Ectodermal cell (in vitro differentiated cells): ENCODE measurements around the gene ZSCAN5A.
"Not testable (repeated sequence)": the region's sequence is repeated elsewhere in the genome, so short reads cannot be mapped to it uniquely, and the experiment has no call there.

Experiments used
- H3K27ac ChIP-seq: 2 replicates; pipeline ENCODE4 v1.7.0; 2013; ENCODE audit warnings: mild to moderate bottlenecking, low read depth, low read length; ENCODE audit not compliant: insufficient read depth, poor library complexity, severe bottlenecking
- H3K27me3 ChIP-seq: 2 replicates; pipeline ENCODE4 v1.7.0; 2013; ENCODE audit warnings: mild to moderate bottlenecking, low read length; ENCODE audit not compliant: insufficient read depth, control insufficient read depth, poor library complexity, severe bottlenecking
- H3K36me3 ChIP-seq: one replicate; pipeline ENCODE4 v1.7.0; 2013; ENCODE audit warnings: low read length; ENCODE audit not compliant: control insufficient read depth, insufficient read depth
- H3K4me1 ChIP-seq: one replicate; pipeline ENCODE4 v1.7.0; 2013; ENCODE audit warnings: low read length; ENCODE audit not compliant: control insufficient read depth, insufficient read depth
- H3K4me3 ChIP-seq: 2 replicates; pipeline ENCODE4 v1.7.0; 2013; ENCODE audit warnings: low read depth, low read length, control low read depth; ENCODE audit not compliant: insufficient read depth
- H3K9me3 ChIP-seq: 2 replicates; pipeline ENCODE4 v1.7.0; 2013; ENCODE audit warnings: mild to moderate bottlenecking, low read length, moderate library complexity; ENCODE audit not compliant: control insufficient read depth
- WGBS, 2 experiments: methylation state at CpG; one replicate each; pipeline ENCODE4 v1.1.7; 2013; ENCODE audit warnings: missing lambda C conversion rate in 2 of 2; 5-methylcytosine and 5-hydroxymethylcytosine counted together

The ZSCAN5A gene

DNA sequence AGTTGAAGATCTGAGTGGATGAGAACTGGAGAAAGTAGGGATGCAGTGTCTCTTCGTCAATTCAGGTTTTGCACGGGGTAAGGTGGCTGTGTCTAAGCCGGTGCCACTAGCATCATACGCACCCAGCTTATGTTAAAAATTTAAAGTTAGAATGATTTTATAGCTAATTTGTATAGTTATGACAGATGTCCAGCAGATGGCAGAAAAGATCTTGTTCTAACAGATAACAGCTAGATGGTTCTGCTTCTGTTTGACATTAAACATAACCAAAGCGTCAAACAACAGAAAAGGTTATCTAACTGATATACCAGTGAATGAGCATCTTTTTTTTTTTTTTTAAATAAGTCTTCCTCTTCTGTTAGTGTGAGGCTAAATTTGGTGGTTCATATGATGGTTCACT lies 60.9 kb downstream of the ZSCAN5A start:
- H3K27me3 ChIP-seq: no peaks in the 10 kb centered on the region
- 95 to 97% methylated on average over 4 to 5 of the region's 5 CpGs for WGBS, 2 experiments
- H3K36me3 ChIP-seq: no peaks in the 10 kb centered on the region
- H3K4me1 ChIP-seq: no peaks in the 10 kb centered on the region
- no peak overlapping the region for H3K4me3 ChIP-seq
- no peak overlapping the region for H3K27ac ChIP-seq
- no peaks in the 10 kb centered on the region for H3K9me3 ChIP-seq

GRCh38 chr19:56252699-56253422 lies 61.8 kb downstream of the ZSCAN5A start:
- no peaks in the 10 kb centered on the region for H3K36me3 ChIP-seq
- WGBS, 2 experiments: 24 to 33% methylated on average over 10 of the region's 10 CpGs
- no peaks in the 10 kb centered on the region for H3K9me3 ChIP-seq
- no peaks in the 10 kb centered on the region for H3K27me3 ChIP-seq
- H3K4me1 ChIP-seq: no peaks in the 10 kb centered on the region
- H3K27ac ChIP-seq: no peak overlapping the region
- H3K4me3 ChIP-seq: no peak overlapping the region

DNA sequence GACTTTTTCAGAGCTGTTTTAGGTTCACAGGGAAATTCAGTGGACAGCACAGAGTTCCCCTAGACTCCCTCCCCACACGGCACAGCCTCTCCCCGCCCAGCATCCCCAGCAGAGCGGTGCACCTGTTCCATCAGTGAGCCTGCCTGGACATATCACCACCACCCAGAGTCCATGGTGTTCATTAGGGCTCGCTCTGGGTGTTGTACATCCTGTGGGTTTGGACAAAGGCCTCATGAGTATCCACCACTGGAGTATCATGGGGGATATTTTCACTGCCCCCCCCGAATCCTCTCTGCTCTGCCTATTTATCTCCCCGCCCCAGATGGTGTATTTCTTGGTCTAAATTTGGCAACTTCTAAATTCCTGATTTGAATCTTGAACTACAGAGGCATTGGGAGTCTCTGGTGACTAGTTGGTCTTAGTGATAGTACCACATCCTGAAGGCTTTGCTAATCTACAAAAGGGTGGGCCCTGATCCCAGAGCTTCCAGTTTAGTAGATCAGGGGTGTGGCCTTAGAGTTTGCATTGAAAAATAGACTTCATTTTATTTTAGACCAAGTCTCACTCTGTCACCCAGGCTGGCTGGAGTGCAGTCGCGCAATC lies 65.8 kb downstream of the ZSCAN5A start:
- not testable (repeated sequence) for H3K27ac ChIP-seq, H3K4me3 ChIP-seq, H3K4me1 ChIP-seq, H3K36me3 ChIP-seq, H3K9me3 ChIP-seq, H3K27me3 ChIP-seq
- 91 to 93% methylated on average over 8 of the region's 8 CpGs for WGBS, 2 experiments

GRCh38 chr19:56245764-56246163 lies 68.9 kb downstream of the ZSCAN5A start:
- not testable (repeated sequence) for H3K27me3 ChIP-seq, H3K4me3 ChIP-seq, H3K4me1 ChIP-seq, H3K9me3 ChIP-seq, H3K36me3 ChIP-seq, H3K27ac ChIP-seq
- WGBS, 2 experiments: 89 to 93% methylated on average over 2 to 3 of the region's 4 CpGs

DNA sequence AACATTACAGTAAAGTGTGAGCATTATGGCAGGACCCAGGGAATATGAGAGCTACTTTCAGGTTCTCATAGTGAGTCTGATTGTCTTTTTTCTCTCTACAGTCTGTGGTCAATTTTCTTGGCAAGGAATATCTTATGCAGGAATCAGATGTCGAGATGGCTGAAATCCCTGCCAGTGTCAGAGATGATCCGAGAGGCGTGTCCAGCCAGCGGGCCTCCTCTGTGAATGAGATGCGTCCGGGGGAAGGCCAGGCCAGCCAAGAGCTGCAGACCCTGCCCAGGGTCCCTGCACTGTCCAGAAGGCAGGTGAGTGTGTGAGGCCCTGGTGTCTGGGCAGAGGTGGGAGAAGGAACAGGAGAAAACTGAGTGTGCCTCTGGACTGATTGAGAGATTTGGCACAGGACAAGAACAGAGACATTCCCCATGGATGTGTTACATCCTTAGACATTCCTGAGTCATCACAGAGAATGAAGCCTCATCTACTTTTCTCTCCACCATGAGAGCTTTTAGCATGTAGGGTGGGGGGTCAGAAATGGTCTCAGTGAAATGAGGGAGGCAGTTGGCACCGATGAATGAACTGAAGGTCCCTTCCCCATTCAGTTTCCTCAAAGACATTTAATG lies 69.4 kb downstream of the ZSCAN5A start:
- WGBS, 2 experiments: 94 to 96% methylated on average over 7 of the region's 7 CpGs
- Histone ChIP-seq H3K36me3 (no peaks in the 10 kb centered on the region), H3K27ac (no peak overlapping the region), H3K4me3 (no peak overlapping the region), H3K4me1 (no peaks in the 10 kb centered on the region), H3K27me3 (no peaks in the 10 kb centered on the region), H3K9me3 (no peaks in the 10 kb centered on the region)

DNA sequence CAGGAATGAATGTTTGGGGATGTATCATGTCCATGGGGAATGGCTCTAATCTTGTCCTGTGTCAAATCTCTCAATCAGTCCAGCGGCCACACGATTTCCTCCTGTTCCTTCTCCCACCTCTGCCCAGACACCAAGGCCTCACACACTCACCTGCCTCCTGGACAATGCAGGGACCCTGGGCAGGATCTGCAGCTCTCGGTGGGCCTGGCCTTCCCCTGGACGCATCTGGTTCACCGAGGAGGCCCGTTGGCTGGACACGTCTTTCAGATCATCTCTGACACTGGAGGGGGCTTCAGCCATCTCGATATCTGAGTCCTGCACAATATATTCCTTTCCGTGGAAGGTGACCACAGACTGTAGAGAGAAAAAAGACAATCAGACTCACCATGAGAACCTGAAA lies 91.2 kb downstream of the ZSCAN5A start:
- Histone ChIP-seq H3K27me3 (no peaks in the 10 kb centered on the region), H3K36me3 (no peaks in the 10 kb centered on the region), H3K9me3 (no peaks in the 10 kb centered on the region), H3K4me1 (no peaks in the 10 kb centered on the region), H3K4me3 (no peak overlapping the region), H3K27ac (no peak overlapping the region)
- WGBS, 2 experiments: 90 to 94% methylated on average over 9 of the region's 9 CpGs

GRCh38 chr19:56222901-56223300 lies 91.7 kb downstream of the ZSCAN5A start:
- Histone ChIP-seq H3K27ac (no peak overlapping the region), H3K36me3 (no peaks in the 10 kb centered on the region), H3K4me1 (no peaks in the 10 kb centered on the region), H3K4me3 (no peak overlapping the region), H3K9me3 (no peaks in the 10 kb centered on the region), H3K27me3 (no peaks in the 10 kb centered on the region)
- 85 to 86% methylated on average over 6 of the region's 6 CpGs for WGBS, 2 experiments

GRCh38 chr19:56221851-56222250 lies 92.8 kb downstream of the ZSCAN5A start:
- Histone ChIP-seq H3K9me3 (no peaks in the 10 kb centered on the region), H3K36me3 (no peaks in the 10 kb centered on the region), H3K4me3 (no peak overlapping the region), H3K27ac (no peak overlapping the region), H3K27me3 (no peaks in the 10 kb centered on the region), H3K4me1 (no peaks in the 10 kb centered on the region)
- WGBS, 2 experiments: 93 to 94% methylated on average over 14 of the region's 14 CpGs

GRCh38 chr19:56221442-56221841 lies 93.2 kb downstream of the ZSCAN5A start:
- H3K4me3 ChIP-seq, H3K36me3 ChIP-seq, H3K27ac ChIP-seq, H3K27me3 ChIP-seq, H3K4me1 ChIP-seq, H3K9me3 ChIP-seq: not testable (repeated sequence)
- 69 to 70% methylated on average over 9 of the region's 9 CpGs for WGBS, 2 experiments

- Histone ChIP-seq H3K27me3 (no peaks in the 10 kb centered on the region), H3K36me3 (no peaks in the 10 kb centered on the region), H3K9me3 (no peaks in the 10 kb centered on the region), H3K4me3 (no peak overlapping the region), H3K4me1 (no peaks in the 10 kb centered on the region), H3K27ac (no peak overlapping the region)
- WGBS, 2 experiments: 89 to 90% methylated on average over 10 of the region's 10 CpGs
Observed at GRCh38 chr19:56218961-56219360, 95.7 kb downstream of the ZSCAN5A start.
